GM12878 (cell line): Measurements from ENCODE around the gene TCL1B. TPM values are rescaled to one million over a fixed set of nuclear protein-coding genes. Genes with fewer than 3 reads are reported as not detected.

Experiments
- ASH2L ChIP-seq: fragments of 300-600, 200-600 bp; sonication (generic); IDR thresholded peaks from 2 replicates; pipeline ENCODE4 v1.6.1; 2017; ENCODE audit warnings: low read depth, mild to moderate bottlenecking, borderline replicate concordance
- CBX5 ChIP-seq: sonication (generic); IDR thresholded peaks from 2 replicates; pipeline ENCODE4 v1.6.1; 2016; ENCODE audit warnings: low read depth, moderate library complexity, mild to moderate bottlenecking, inconsistent platforms
- CUX1 ChIP-seq: IDR thresholded peaks from 2 replicates; pipeline ENCODE4 v1.6.1; 2012; ENCODE audit warnings: improper control_type of control experiment, low read depth, low read length; ENCODE audit not compliant: insufficient replicate concordance
- E4F1 ChIP-seq: fragments of 450-650 bp; IDR thresholded peaks from 2 replicates; pipeline ENCODE4 v1.6.1; 2018; ENCODE audit warnings: borderline replicate concordance, mild to moderate bottlenecking; ENCODE audit not compliant: partially characterized antibody
- HDGF ChIP-seq: fragments of 450-650 bp; IDR thresholded peaks from 2 replicates; pipeline ENCODE4 v1.6.1; 2016; ENCODE audit warnings: antibody characterized with exemption
- IKZF1 ChIP-seq: fragments of 450-650 bp; conservative IDR thresholded peaks from 2 replicates; pipeline ENCODE4 v1.6.1; 2017; ENCODE audit warnings: antibody characterized with exemption, mild to moderate bottlenecking
- MEF2B ChIP-seq: fragments of 450-650 bp; IDR thresholded peaks from 2 replicates; pipeline ENCODE4 v1.6.1; 2018; ENCODE audit warnings: mild to moderate bottlenecking, moderate library complexity; ENCODE audit not compliant: partially characterized antibody, poor library complexity, severe bottlenecking
- MTA2 ChIP-seq: fragments of 450-650 bp; IDR thresholded peaks from 2 replicates; pipeline ENCODE4 v1.6.1; 2016; ENCODE audit warnings: low read depth, mild to moderate bottlenecking, moderate library complexity
- POU2F2 ChIP-seq: IDR thresholded peaks from 3 replicates; pipeline ENCODE4 v1.6.1; 2011; ENCODE audit warnings: low read depth, mild to moderate bottlenecking, low read length, borderline replicate concordance
- PRDM15 ChIP-seq: fragments of 450-650 bp; formaldehyde crosslinking; IDR thresholded peaks from 2 replicates; pipeline ENCODE4 v1.4.0; 2020; ENCODE audit warnings: mild to moderate bottlenecking, moderate library complexity
- RCOR1 ChIP-seq: conservative IDR thresholded peaks from 2 replicates; pipeline ENCODE4 v1.6.1; 2012; ENCODE audit warnings: low read depth, low read length, improper control_type of control experiment
- RELA ChIP-seq: fragments of 450-650 bp; IDR thresholded peaks from 2 replicates; pipeline ENCODE4 v1.8.0; 2014; ENCODE audit warnings: borderline replicate concordance; ENCODE audit not compliant: partially characterized antibody
- USF1 ChIP-seq: IDR thresholded peaks from 2 replicates; pipeline ENCODE4 v1.6.1; 2011; ENCODE audit warnings: borderline replicate concordance, low read depth, mild to moderate bottlenecking, moderate library complexity, mixed read lengths, low read length; ENCODE audit not compliant: insufficient read depth; ENCODE audit errors: extremely low read length
- WRNIP1 ChIP-seq: IDR thresholded peaks from 2 replicates; pipeline ENCODE4 v1.6.1; 2011; ENCODE audit warnings: low read depth, low read length, improper control_type of control experiment, borderline replicate concordance
- YY1 ChIP-seq: IDR thresholded peaks from 2 replicates; pipeline ENCODE4 v1.6.1; 2011; ENCODE audit warnings: low read depth, mild to moderate bottlenecking, low read length
- ZNF384 ChIP-seq: IDR thresholded peaks from 2 replicates; pipeline ENCODE4 v1.6.1; 2012; ENCODE audit warnings: low read depth, mild to moderate bottlenecking, low read length, improper control_type of control experiment, borderline replicate concordance
- ZNF622 ChIP-seq: fragments of 450-650 bp; IDR thresholded peaks from 2 replicates; pipeline ENCODE4 v1.6.1; 2017; ENCODE audit warnings: mild to moderate bottlenecking, inconsistent platforms
- polyA plus RNA-seq, 11 experiments: library from polyadenylated mRNA; depleted of rRNA in 4 of 11; unstranded in 6 of 11; stranded (reverse) in 5 of 11; fragments of >200 nt; fragmentation: Nextera tagmentation in 4 of 11; fragmentation: Illumina TruSeq in 1 of 11; extraction: Ambion mirVana in 4 of 11; extraction: Trizol in 1 of 11; gene quantifications; 1 replicate in 1 of 11; 2 replicates in 10 of 11; pipeline versions ENCODE4 v1.2.1 to v1.2.3, GENCODE V29; 2011 to 2016; ENCODE audit warnings: inconsistent platforms in 2 of 11, missing spikeins in 2 of 11, low read depth in 1 of 11
- total RNA-seq, 4 experiments: library from RNA; depleted of rRNA in 3 of 4; stranded (reverse); fragments of >200 nt in 3 of 4; fragmentation: Illumina TruSeq in 1 of 4; extraction: Trizol in 1 of 4; gene quantifications; 2 replicates each; pipeline versions ENCODE4 v1.2.1 to v1.2.3, GENCODE V29; 2013 to 2021

TCL1B gene
- total and polyA plus RNA-seq, 10 of the 15 experiments (the other 5 are each of a cell fraction or from before 2014, with no cell fraction given), result 0.10 to 0.18 (median 0.13) TPM; not detected in 6

- no peak for TF ChIP-seq PRDM15 (CRISPR knock-in tag)
- no peak for TF ChIP-seq MTA2
- no peak for TF ChIP-seq E4F1
- TF ChIP-seq MEF2B, result peak; percentile 14
- no peak for TF ChIP-seq POU2F2
- no peak for TF ChIP-seq RELA
- TF ChIP-seq RCOR1, result no peak
- 0 out of 2 replicates have a peak, but pooled peaks have one; percentile 13 for TF ChIP-seq ASH2L
- no peak for TF ChIP-seq WRNIP1
- no peak for TF ChIP-seq CBX5
- no peak for TF ChIP-seq ZNF384
- TF ChIP-seq CUX1, result no peak
- TF ChIP-seq USF1, result no peak
- no peak for TF ChIP-seq HDGF
- TF ChIP-seq YY1, result peak; percentile 47; the same call in 1 of the 2 replicates
- no peak for TF ChIP-seq ZNF622
- TF ChIP-seq IKZF1, result no peak
Observed at GRCh38 chr14:95663226-95663797, 22.9 kb upstream of the TCL1B start (continued).
